HepG2 (cell line): ENCODE measurements around the gene ARHGAP32. TPM values are rescaled to one million over a fixed set of nuclear protein-coding genes. Genes with fewer than 3 reads are reported as not detected.

ENCODE experiments used
- ATAC-seq: fragments of 200-7000 bp; cut with Tn5 transposase; 3 replicates; pipeline ENCODE4 v1.9.1; 2020; ENCODE audit warnings: mild to moderate bottlenecking, moderate library complexity
- BruUV-seq: library from RNA; stranded (reverse); fragments of 400-500 nt; replicated peaks from 2 replicates; lab custom pipeline; 2021; lab: Mats Ljungman, UMichigan
- CTCF ChIA-PET: fragments of 300-600 bp; formaldehyde crosslinking; extraction: SDS; loops from one replicate; lab custom pipeline; 2021; ENCODE audit warnings: low total read pairs, inconsistent platforms, low intra/inter-chr PET ratio; lab: Yijun Ruan, JAX
- POLR2A ChIA-PET: fragments of 350-600 bp; sonication (Branson Sonifier 250); formaldehyde crosslinking; loops from one replicate; lab custom pipeline; 2020; ENCODE audit warnings: antibody characterized with exemption, inconsistent platforms; lab: Yijun Ruan, JAX
- DNase-seq: peaks from one replicate; pipeline ENCODE4 v3.0.0-alpha.2; 2015; ENCODE audit warnings: low spot score
- FAIRE-seq: peaks from 3 replicates; lab custom pipeline; 2011; peaks lifted over from hg19 to GRCh38; lab: Jason Lieb, UNC
- H2AFZ ChIP-seq: one replicate; pipeline ENCODE4 v1.6.1; 2011; ENCODE audit warnings: low read length, inconsistent platforms
- H3K27ac ChIP-seq: fragments of 300-600 bp; 3 replicates; pipeline ENCODE4 v1.8.0; 2011; ENCODE audit warnings: mixed run types, mild to moderate bottlenecking, mixed read lengths, low read length, inconsistent platforms; ENCODE audit not compliant: insufficient read depth; ENCODE audit errors: extremely low read length
- H3K27me3 ChIP-seq, 2 experiments: fragments of 200-600 bp in 1 of 2; 2 replicates in 1 of 2; 3 replicates in 1 of 2; pipeline versions ENCODE4 v1.6.0 to v1.8.0; 2011; ENCODE audit warnings: low read length in 2 of 2, mild to moderate bottlenecking in 2 of 2, moderate library complexity in 2 of 2, inconsistent platforms in 1 of 2; ENCODE audit not compliant: insufficient read depth in 2 of 2, control insufficient read depth in 1 of 2
- H3K36me3 ChIP-seq, 2 experiments: fragments of 200-600 bp in 1 of 2; replicated peaks in 1 of 2; 2 replicates in 1 of 2; 3 replicates in 1 of 2; pipeline versions ENCODE4 v1.5.1 to v1.8.0; 2011; ENCODE audit warnings: low read length in 2 of 2, inconsistent platforms in 1 of 2; ENCODE audit not compliant: insufficient read depth in 2 of 2, control insufficient read depth in 1 of 2
- H3K4me1 ChIP-seq: 2 replicates; pipeline ENCODE4 v1.5.1; 2012; ENCODE audit warnings: low read length, inconsistent platforms; ENCODE audit not compliant: insufficient read depth
- H3K4me2 ChIP-seq: 2 replicates; pipeline ENCODE4 v1.6.0; 2011; ENCODE audit warnings: low read depth, low read length, inconsistent platforms
- H3K4me3 ChIP-seq, 3 experiments: fragments of 200-600 bp in 1 of 3; sonication (generic), shearing (Covaris generic) in 1 of 3; replicated peaks in 1 of 3; 2 replicates each; pipeline ENCODE4 v1.5.1; 2011 to 2016; ENCODE audit warnings: low read length in 3 of 3, inconsistent platforms in 2 of 3, low read depth in 2 of 3, mild to moderate bottlenecking in 2 of 3, control low read depth in 1 of 3, mixed read lengths in 1 of 3; ENCODE audit not compliant: insufficient read depth in 1 of 3
- H3K79me2 ChIP-seq: one replicate; pipeline ENCODE4 v1.6.1; 2011; ENCODE audit warnings: low read length, inconsistent platforms; ENCODE audit not compliant: insufficient read depth
- H3K9ac ChIP-seq: 2 replicates; pipeline ENCODE4 v1.6.0; 2011; ENCODE audit warnings: mild to moderate bottlenecking, low read depth, low read length, inconsistent platforms; ENCODE audit not compliant: insufficient read depth
- H3K9me3 ChIP-seq: 2 replicates; pipeline ENCODE4 v1.5.1; 2012; ENCODE audit warnings: mild to moderate bottlenecking, low read length
- H4K20me1 ChIP-seq: 2 replicates; pipeline ENCODE4 v1.6.0; 2011; ENCODE audit warnings: inconsistent platforms, mild to moderate bottlenecking, low read length, moderate library complexity; ENCODE audit not compliant: insufficient read depth
- CCDC6 ChIP-seq: sonication (generic); formaldehyde crosslinking; IDR thresholded peaks from 2 replicates; pipeline ENCODE4 v1.8.1; 2022; ENCODE audit warnings: mild to moderate bottlenecking, missing genetic modification reagents, moderate library complexity
- FOXM1 ChIP-seq: sonication (generic); formaldehyde crosslinking; IDR thresholded peaks from 2 replicates; pipeline ENCODE4 v1.5.0; 2020; ENCODE audit warnings: missing genetic modification reagents
- FOXO1 ChIP-seq: sonication (generic); formaldehyde crosslinking; IDR thresholded peaks from 2 replicates; pipeline ENCODE4 v1.4.0; 2020; ENCODE audit warnings: missing genetic modification reagents
- GABPB1 ChIP-seq: IDR thresholded peaks from 2 replicates; pipeline ENCODE4 v1.6.1; 2016; ENCODE audit warnings: mild to moderate bottlenecking, missing genetic modification reagents, moderate library complexity, missing compliant biosample characterization
- NFE2L1 ChIP-seq: sonication (generic); formaldehyde crosslinking; IDR thresholded peaks from 2 replicates; pipeline ENCODE4 v1.4.0; 2020; ENCODE audit warnings: missing genetic modification reagents, mild to moderate bottlenecking, borderline replicate concordance
- SMAD9 ChIP-seq: sonication (generic); formaldehyde crosslinking; IDR thresholded peaks from 2 replicates; pipeline ENCODE4 v1.5.1; 2020; ENCODE audit warnings: mild to moderate bottlenecking, missing genetic modification reagents
- SOX6 ChIP-seq, 2 experiments: fragments of 450-650 bp in 1 of 2; sonication (generic) in 1 of 2; formaldehyde crosslinking in 1 of 2; IDR thresholded peaks; 2 replicates each; pipeline versions ENCODE4 v1.4.0 to v1.6.1; 2017 to 2020; ENCODE audit warnings: antibody characterized with exemption in 1 of 2, mild to moderate bottlenecking in 1 of 2, missing genetic modification reagents in 1 of 2
- TARDBP ChIP-seq: sonication (generic); formaldehyde crosslinking; IDR thresholded peaks from 2 replicates; pipeline ENCODE4 v1.8.0; 2022; ENCODE audit warnings: mild to moderate bottlenecking, missing genetic modification reagents
- TEF ChIP-seq: sonication (generic); formaldehyde crosslinking; IDR thresholded peaks from 2 replicates; pipeline ENCODE4 v1.5.0; 2020; ENCODE audit warnings: missing genetic modification reagents
- ZNF343 ChIP-seq: sonication (generic); formaldehyde crosslinking; IDR thresholded peaks from 2 replicates; pipeline ENCODE4 v1.4.0; 2020; ENCODE audit warnings: mild to moderate bottlenecking, missing genetic modification reagents
- ZNF672 ChIP-seq: sonication (generic); formaldehyde crosslinking; IDR thresholded peaks from 2 replicates; pipeline ENCODE4 v1.8.1; 2022; ENCODE audit warnings: missing genetic modification reagents
- ZNF7 ChIP-seq: IDR thresholded peaks from 2 replicates; pipeline ENCODE4 v1.6.1; 2016; ENCODE audit warnings: missing biosample characterization, missing genetic modification reagents
- ZNF749 ChIP-seq: sonication (generic); formaldehyde crosslinking; IDR thresholded peaks from 2 replicates; pipeline ENCODE4 v1.8.0; 2022; ENCODE audit warnings: mild to moderate bottlenecking, missing genetic modification reagents, moderate library complexity, borderline replicate concordance
- ZNF792 ChIP-seq: IDR thresholded peaks from 2 replicates; pipeline ENCODE4 v1.6.1; 2016
- WGBS: methylation state at CpG from one replicate; pipeline ENCODE4 v1.1.6; 2017; ENCODE audit warnings: low lambda C conversion rate; 5-methylcytosine and 5-hydroxymethylcytosine counted together
- in situ Hi-C: cut with HindIII; loops from 2 replicates; pipeline ENCODE4 v1.10.0; 2017; ENCODE audit warnings: low pct_unique_long_range_greater_than_20kb; ENCODE audit not compliant: extremely low pct_ligation_motif_present
- intact Hi-C: fragments of 100-400 bp; cut with micrococcal nuclease; formaldehyde crosslinking; loops from one replicate; pipeline ENCODE4 v1.10.0; 2022; ENCODE audit not compliant: unreplicated experiment
- polyA plus RNA-seq, 8 experiments: library from polyadenylated mRNA; depleted of rRNA in 3 of 8; stranded (reverse) in 7 of 8; unstranded in 1 of 8; fragments of >200 nt; fragmentation: Illumina TruSeq in 4 of 8; extraction: Trizol in 4 of 8; gene quantifications; 2 replicates each; pipeline versions ENCODE4 v1.2.1 to v1.2.3, GENCODE V29; 2011 to 2016; ENCODE audit warnings: low read depth in 4 of 8, missing spikeins in 1 of 8, mixed read lengths in 1 of 8; ENCODE audit not compliant: insufficient read depth in 1 of 8
- total RNA-seq, 5 experiments: library from RNA; depleted of rRNA; stranded (reverse); fragments of >200 nt; fragmentation: Illumina TruSeq; extraction: Trizol; gene quantifications; 2 replicates each; pipeline ENCODE4 v1.2.3, GENCODE V29; 2016; ENCODE audit warnings: low read depth in 1 of 5
- TF ChIP-seq, protein P1 (sequence below): sonication (generic); formaldehyde crosslinking; IDR thresholded peaks from 2 replicates; pipeline ENCODE4 v1.5.1; 2020; ENCODE audit warnings: missing genetic modification reagents, mild to moderate bottlenecking, borderline replicate concordance
- TF ChIP-seq, protein P2 (sequence below), 2 experiments: fragments of 450-650 bp in 1 of 2; sonication (generic) in 1 of 2; formaldehyde crosslinking; IDR thresholded peaks; 2 replicates each; pipeline versions ENCODE4 v1.5.0 to v1.8.0; 2020 to 2022; ENCODE audit warnings: mild to moderate bottlenecking in 1 of 2, missing genetic modification reagents in 1 of 2

ARHGAP32 gene
- total and polyA plus RNA-seq, 2 of the 13 experiments (the other 11 are each of a cell fraction or from before 2014, with no cell fraction given): 6.3 to 8.2 TPM

GRCh38 chr11:128921793-128922192 lies 270.3 kb downstream of the ARHGAP32 start:
- POLR2A ChIA-PET: no interaction called here
- H3K4me1 ChIP-seq: no peaks in the 10 kb centered on the region
- intact Hi-C loops (no loop called here), in situ Hi-C loops (no loop called here)
- DNase-seq (no peak), FAIRE-seq (no peak), ATAC-seq (no peak)
- H3K4me2 ChIP-seq: no peak overlapping the region
- no peak overlapping the region for H3K27ac ChIP-seq
- H3K79me2 ChIP-seq: no peaks in the 10 kb centered on the region
- no peaks in the 10 kb centered on the region for H4K20me1 ChIP-seq
- H3K4me3 ChIP-seq: no peak overlapping the region
- H3K27me3 ChIP-seq: peaks cover 2 to 43% of the 10 kb centered on the region in 2 experiments; a peak in 4 of 5 replicates
- CTCF ChIA-PET: no interaction called here
- H3K9me3 ChIP-seq: no peaks in the 10 kb centered on the region
- no peaks in the 10 kb centered on the region for H3K36me3 ChIP-seq
- BruUV-seq: no TSS peak
- no peak overlapping the region for H3K9ac ChIP-seq
- 36% methylated on average over 4 of the region's 4 CpGs for WGBS
- no peak overlapping the region for H2AFZ ChIP-seq
- TF ChIP-seq GABPB1 (no peak), ZNF749 (no peak), SOX6 (IDR thresholded peaks at IDR 0.05) (no peak), SOX6 (CRISPR knock-in tag; IDR thresholded peaks at IDR 0.05) (no peak), ZNF792 (CRISPR knock-in tag) (no peak), SMAD9 (CRISPR knock-in tag) (no peak)

DNA sequence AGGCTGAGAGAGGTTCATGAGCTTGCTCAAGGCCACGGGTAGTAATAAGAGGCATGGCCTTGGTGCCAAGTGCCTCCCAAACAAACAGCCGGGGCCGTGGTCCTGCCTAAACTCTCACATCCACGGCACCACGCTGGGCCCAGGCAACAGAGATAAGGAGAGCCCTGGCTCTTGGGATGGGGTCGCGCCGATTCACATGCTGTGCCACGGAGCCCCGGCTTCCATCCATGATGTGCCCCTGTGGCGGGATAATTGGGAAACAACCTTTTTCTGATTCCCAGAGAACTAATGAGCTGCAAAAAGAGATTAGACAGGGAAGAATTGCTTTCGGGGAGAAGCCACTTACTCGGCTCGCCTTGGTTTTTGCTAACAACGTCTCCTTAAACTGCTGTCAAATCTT lies 271.5 kb downstream of the ARHGAP32 start:
- Histone ChIP-seq H2AFZ (no peak overlapping the region), H3K9ac (no peak overlapping the region), H3K36me3 (no peaks in the 10 kb centered on the region), H3K9me3 (no peaks in the 10 kb centered on the region), H3K4me1 (no peaks in the 10 kb centered on the region), H3K4me2 (no peak overlapping the region), H3K27ac (no peak overlapping the region), H4K20me1 (no peaks in the 10 kb centered on the region), H3K27me3 (peaks cover 2 to 38% of the 10 kb centered on the region in 2 experiments; a peak in 3 of 5 replicates), H3K79me2 (no peaks in the 10 kb centered on the region), H3K4me3 (no peak overlapping the region)
- ChIA-PET CTCF (no interaction called here), POLR2A (no interaction called here)
- ATAC-seq (no peak), DNase-seq (no peak), FAIRE-seq (no peak)
- intact Hi-C loops (no loop called here), in situ Hi-C loops (no loop called here)
- WGBS: 67% methylated on average over 9 of the region's 15 CpGs
- BruUV-seq: no TSS peak
- TF ChIP-seq TARDBP (CRISPR knock-in tag): no peak
- no peak for TF ChIP-seq NFE2L1
- TF ChIP-seq CCDC6: no peak
- TF ChIP-seq FOXM1 (CRISPR knock-in tag): no peak
- TF ChIP-seq ZNF343 (CRISPR knock-in tag): no peak
- TF ChIP-seq, protein P1, sequence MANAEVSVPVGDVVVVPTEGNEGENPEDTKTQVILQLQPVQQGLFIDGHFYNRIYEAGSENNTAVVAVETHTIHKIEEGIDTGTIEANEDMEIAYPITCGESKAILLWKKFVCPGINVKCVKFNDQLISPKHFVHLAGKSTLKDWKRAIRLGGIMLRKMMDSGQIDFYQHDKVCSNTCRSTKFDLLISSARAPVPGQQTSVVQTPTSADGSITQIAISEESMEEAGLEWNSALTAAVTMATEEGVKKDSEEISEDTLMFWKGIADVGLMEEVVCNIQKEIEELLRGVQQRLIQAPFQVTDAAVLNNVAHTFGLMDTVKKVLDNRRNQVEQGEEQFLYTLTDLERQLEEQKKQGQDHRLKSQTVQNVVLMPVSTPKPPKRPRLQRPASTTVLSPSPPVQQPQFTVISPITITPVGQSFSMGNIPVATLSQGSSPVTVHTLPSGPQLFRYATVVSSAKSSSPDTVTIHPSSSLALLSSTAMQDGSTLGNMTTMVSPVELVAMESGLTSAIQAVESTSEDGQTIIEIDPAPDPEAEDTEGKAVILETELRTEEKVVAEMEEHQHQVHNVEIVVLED (CRISPR knock-in tag): no peak
- no peak for TF ChIP-seq FOXO1 (CRISPR knock-in tag)
- no peak for TF ChIP-seq TEF (CRISPR knock-in tag)
- TF ChIP-seq, protein P2, sequence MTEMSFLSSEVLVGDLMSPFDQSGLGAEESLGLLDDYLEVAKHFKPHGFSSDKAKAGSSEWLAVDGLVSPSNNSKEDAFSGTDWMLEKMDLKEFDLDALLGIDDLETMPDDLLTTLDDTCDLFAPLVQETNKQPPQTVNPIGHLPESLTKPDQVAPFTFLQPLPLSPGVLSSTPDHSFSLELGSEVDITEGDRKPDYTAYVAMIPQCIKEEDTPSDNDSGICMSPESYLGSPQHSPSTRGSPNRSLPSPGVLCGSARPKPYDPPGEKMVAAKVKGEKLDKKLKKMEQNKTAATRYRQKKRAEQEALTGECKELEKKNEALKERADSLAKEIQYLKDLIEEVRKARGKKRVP (CRISPR knock-in tag; IDR thresholded peaks at IDR 0.05): no peak
- no peak for TF ChIP-seq ZNF672 (CRISPR knock-in tag)
- TF ChIP-seq ZNF7 (CRISPR knock-in tag): no peak
